BJ (cell line): Measurements from ENCODE around the gene OR5D18. TPM values are rescaled to one million over a fixed set of nuclear protein-coding genes. Genes with fewer than 3 reads are reported as not detected.
"Not testable (repeated sequence)": the region's sequence is repeated elsewhere in the genome, so short reads cannot be mapped to it uniquely, and the experiment has no call there.

Experiments
- CTCF ChIA-PET: fragments of 350-600 bp; formaldehyde crosslinking; extraction: SDS; loops from one replicate; lab custom pipeline; 2021; ENCODE audit warnings: antibody characterized with exemption, inconsistent platforms; lab: Yijun Ruan, JAX
- POLR2A ChIA-PET: fragments of 300-600 bp; sonication (Branson Sonifier 250); formaldehyde crosslinking; extraction: SDS; loops from one replicate; lab custom pipeline; 2021; ENCODE audit warnings: antibody characterized with exemption; lab: Charles Lee
- DNase-seq: peaks from one replicate; pipeline ENCODE4 v3.0.0-alpha.2; 2011; ENCODE audit warnings: low read depth
- H3K27me3 ChIP-seq: 2 replicates; pipeline ENCODE4 v1.6.0; 2011; ENCODE audit warnings: low read length; ENCODE audit not compliant: control insufficient read depth, insufficient read depth
- H3K36me3 ChIP-seq: 2 replicates; pipeline ENCODE4 v1.5.1; 2011; ENCODE audit warnings: low read length; ENCODE audit not compliant: control insufficient read depth, insufficient read depth
- H3K4me3 ChIP-seq: 2 replicates; pipeline ENCODE4 v1.5.1; 2011; ENCODE audit warnings: low read depth, mild to moderate bottlenecking, control low read depth, low read length
- CTCF ChIP-seq: IDR thresholded peaks from 2 replicates; pipeline ENCODE4 v1.5.1; 2011; ENCODE audit warnings: low read depth, mild to moderate bottlenecking, control low read depth, inconsistent platforms, low read length, moderate library complexity; ENCODE audit not compliant: insufficient read depth
- polyA plus RNA-seq: library from polyadenylated mRNA; depleted of rRNA; stranded (reverse); fragments of >200 nt; gene quantifications from 2 replicates; pipeline ENCODE4 v1.2.3, GENCODE V29; 2011; rRNA removed
- small RNA-seq: library from RNA; depleted of rRNA; stranded (forward); fragments of <200 nt; gene quantifications from one replicate; pipeline ENCODE3, GENCODE V24; 2012; ENCODE audit warnings: low replicate concordance, low read depth; ENCODE audit not compliant: insufficient read length

The OR5D18 gene
- polyA plus RNA-seq, 1 experiment, result not detected

GRCh38 chr11:55849037-55849436 lies 29.6 kb downstream of the OR5D18 start:
- DNase-seq, result no peak
- Histone ChIP-seq H3K36me3 (no peaks in the 10 kb centered on the region), H3K4me3 (no peak overlapping the region), H3K27me3 (no peaks in the 10 kb centered on the region)
- CTCF ChIA-PET, result no interaction called here
- TF ChIP-seq CTCF, result no peak
- POLR2A ChIA-PET, result no interaction called here

- Histone ChIP-seq H3K36me3 (no peaks in the 10 kb centered on the region), H3K27me3 (no peaks in the 10 kb centered on the region), H3K4me3 (no peak overlapping the region)
- POLR2A ChIA-PET, result no interaction called here
- TF ChIP-seq CTCF, result no peak
- CTCF ChIA-PET, result no interaction called here
- no peak for DNase-seq
Measured at GRCh38 chr11:55852141-55852540, 32.7 kb downstream of the OR5D18 start.

GRCh38 chr11:55854704-55855103 lies 35.3 kb downstream of the OR5D18 start:
- TF ChIP-seq CTCF, result no peak
- no peaks in the 10 kb centered on the region for H3K27me3 ChIP-seq
- no peak overlapping the region for H3K4me3 ChIP-seq
- CTCF ChIA-PET, result no interaction called here
- POLR2A ChIA-PET, result no interaction called here
- no peaks in the 10 kb centered on the region for H3K36me3 ChIP-seq
- no peak for DNase-seq

GRCh38 chr11:55867354-55867753 lies 47.9 kb downstream of the OR5D18 start:
- CTCF ChIA-PET, H3K4me3 ChIP-seq: not testable (repeated sequence)

More at GRCh38 chr11:55867354-55867753, 47.9 kb downstream of the OR5D18 start:
- DNase-seq, POLR2A ChIA-PET, H3K36me3 ChIP-seq, H3K27me3 ChIP-seq: not testable (repeated sequence)

Small RNA genes within 50 kb of the gene (small RNA-seq; reads per million reads assigned to genes)
- not detected for gene AC036111.3

Other genes with a start within 250 kb of the OR5D18 start
- not detected in 2 replicates for gene OR4C16, start 247.5 kb upstream of the OR5D18 start, polyA plus RNA-seq
- not detected in 2 replicates for gene OR4C11, start 212.0 kb upstream of the OR5D18 start, polyA plus RNA-seq
- gene OR4P4, start 184.5 kb upstream of the OR5D18 start, polyA plus RNA-seq, result not detected in 2 replicates
- gene OR4S2, start 171.3 kb upstream of the OR5D18 start, polyA plus RNA-seq, result not detected in 2 replicates
- not detected in 2 replicates for gene OR4C6, start 157.4 kb upstream of the OR5D18 start, polyA plus RNA-seq
- gene OR5D13, start 46.2 kb upstream of the OR5D18 start, polyA plus RNA-seq, result not detected in 2 replicates
- gene OR5D14, start 24.1 kb upstream of the OR5D18 start, polyA plus RNA-seq, result not detected in 2 replicates
- not detected in 2 replicates for gene OR5L1, start 8.3 kb upstream of the OR5D18 start, polyA plus RNA-seq
- gene OR5L2, start 7.6 kb downstream of the OR5D18 start, polyA plus RNA-seq, result not detected in 2 replicates
- not detected in 2 replicates for gene OR5D16, start 19.1 kb downstream of the OR5D18 start, polyA plus RNA-seq
- gene TRIM51, start 63.7 kb downstream of the OR5D18 start, polyA plus RNA-seq, result not detected in 2 replicates
- gene OR5W2, start 95.0 kb downstream of the OR5D18 start, polyA plus RNA-seq, result not detected in 2 replicates
- gene OR5I1, start 116.8 kb downstream of the OR5D18 start, polyA plus RNA-seq, result not detected in 2 replicates
- gene OR10AG1, start 150.3 kb downstream of the OR5D18 start, polyA plus RNA-seq, result not detected in 2 replicates
- not detected in 2 replicates for gene OR5F1, start 175.0 kb downstream of the OR5D18 start, polyA plus RNA-seq
- gene OR5AS1, start 208.0 kb downstream of the OR5D18 start, polyA plus RNA-seq, result not detected in 2 replicates